Lower leg skin (tissue), 4 donors: ENCODE results near the gene TAF7. TPM values are rescaled to one million over a fixed set of nuclear protein-coding genes. Genes with fewer than 3 reads are reported as not detected.
"Not testable (repeated sequence)": the region's sequence is repeated elsewhere in the genome, so short reads cannot be mapped to it uniquely, and the experiment has no call there.

Experiments
- DNase-seq, 2 donors: peaks; one replicate each; pipeline ENCODE4 v3.0.0-alpha.2; 2019; ENCODE audit warnings: low spot score in 2 of 2
- H3K4me3 ChIP-seq: fragments of 200-600 bp; sonication (generic); 2 replicates; pipeline ENCODE4 v1.5.1; 2017; ENCODE audit warnings: mild to moderate bottlenecking, low read depth; ENCODE audit not compliant: poor library complexity, severe bottlenecking
- CTCF ChIP-seq, 3 donors: fragments of 450-650 bp; IDR thresholded peaks; one replicate each; pipeline ENCODE4 v1.5.1; 2016; ENCODE audit warnings: antibody characterized with exemption in 3 of 3, mild to moderate bottlenecking in 3 of 3, moderate library complexity in 2 of 3
- POLR2A ChIP-seq, 2 donors: fragments of 450-650 bp; IDR thresholded peaks; one replicate each; pipeline ENCODE4 v1.6.1; 2016 to 2017; ENCODE audit warnings: antibody characterized with exemption in 2 of 2, mild to moderate bottlenecking in 1 of 2, moderate library complexity in 1 of 2
- WGBS, 2 donors: methylation state at CpG; one replicate each; pipeline ENCODE4 v1.1.5; 2018; 5-methylcytosine and 5-hydroxymethylcytosine counted together
- intact Hi-C: fragments of 100-400 bp; cut with DNase I; formaldehyde crosslinking; loops from one replicate; pipeline ENCODE4 v1.15.0; 2023; ENCODE audit warnings: low total_unique reads
- total RNA-seq, 4 donors: library from RNA; depleted of rRNA; stranded (reverse); fragments of >200 nt; gene quantifications; one replicate each; pipeline ENCODE4 v1.1.0, GENCODE V29; 2016

Gene TAF7
- total RNA-seq, 4 donors from 2014 or later = 46.9 to 76.0 (median 64.9) TPM

DNA sequence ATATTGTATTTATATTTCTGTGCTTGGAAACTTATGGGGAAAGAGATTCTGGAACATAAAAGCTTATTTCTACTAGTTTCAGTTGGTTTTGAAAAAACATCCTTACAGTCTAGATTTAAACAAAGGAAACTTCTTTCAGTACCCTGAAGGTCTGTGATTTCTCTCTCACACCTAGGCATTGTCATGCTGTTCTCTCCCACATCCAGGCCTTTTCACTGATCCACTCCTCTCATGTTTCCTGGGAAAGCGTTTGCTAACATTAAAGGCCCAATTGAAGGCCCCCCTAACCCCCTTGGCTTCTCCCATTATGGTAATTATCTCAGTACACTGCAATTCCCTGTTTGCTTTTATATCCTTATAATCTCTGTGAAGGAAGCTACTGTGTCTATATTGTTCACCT lies 22.2 kb upstream of the TAF7 start:
- TF ChIP-seq POLR2A (IDR thresholded peaks at IDR 0.05) (no peak), CTCF (IDR thresholded peaks at IDR 0.05) (no peak)
- 18 to 22% methylated on average over 1 of the region's 1 CpG for WGBS, 2 donors
- intact Hi-C loops = no loop called here
- no peak for DNase-seq
- no peak overlapping the region for H3K4me3 ChIP-seq

DNA sequence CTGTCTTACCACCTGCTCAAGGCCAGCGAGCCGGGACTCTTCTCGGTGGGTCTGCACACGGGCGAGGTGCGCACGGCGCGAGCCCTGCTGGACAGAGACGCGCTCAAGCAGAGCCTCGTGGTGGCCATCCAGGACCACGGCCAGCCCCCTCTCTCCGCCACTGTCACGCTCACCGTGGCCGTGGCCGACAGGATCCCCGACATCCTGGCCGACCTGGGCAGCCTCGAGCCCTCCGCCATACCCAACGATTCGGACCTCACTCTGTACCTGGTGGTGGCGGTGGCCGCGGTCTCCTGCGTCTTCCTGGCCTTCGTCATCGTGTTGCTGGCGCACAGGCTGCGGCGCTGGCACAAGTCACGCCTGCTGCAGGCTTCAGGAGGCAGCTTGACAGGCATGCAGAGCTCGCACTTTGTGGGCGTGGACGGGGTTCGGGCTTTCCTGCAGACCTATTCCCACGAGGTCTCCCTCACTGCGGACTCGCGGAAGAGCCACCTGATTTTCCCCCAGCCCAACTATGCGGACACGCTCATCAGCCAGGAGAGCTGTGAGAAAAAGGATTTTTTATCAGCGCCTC lies 20.3 kb upstream of the TAF7 start:
- H3K4me3 ChIP-seq, intact Hi-C loops, DNase-seq: not testable (repeated sequence)
- WGBS, 2 donors = 41 to 66% methylated on average over 27 to 39 of the region's 45 CpGs

GRCh38 chr5:141338538-141339306 lies 18.1 kb upstream of the TAF7 start, which contains the start of gene PCDHGA2:
Gene PCDHGA2 (plus strand): TSS chr5:141338760.
- H3K4me3 ChIP-seq = peak within 1 kb of the TSS; percentile 14

GRCh38 chr5:141332571-141332970 lies 12.0 kb upstream of the TAF7 start:
- intact Hi-C loops, DNase-seq, H3K4me3 ChIP-seq: not testable (repeated sequence)
- 36 to 45% methylated on average over 14 to 34 of the region's 39 CpGs for WGBS, 2 donors

More at GRCh38 chr5:141338538-141339306, 18.1 kb upstream of the TAF7 start, which contains the start of gene PCDHGA2:
- WGBS, 2 donors = 7 to 15% methylated on average over 27 of the region's 27 CpGs
- intact Hi-C loops = no loop called here
- DNase-seq = no peak
- TF ChIP-seq CTCF (IDR thresholded peaks at IDR 0.05) (no peak), POLR2A (IDR thresholded peaks at IDR 0.05) (no peak)

- WGBS, 2 donors = 25 to 27% methylated on average over 21 of the region's 21 CpGs
- intact Hi-C loops = no loop called here
- no peak within 1 kb of the TSS for H3K4me3 ChIP-seq
- DNase-seq = no peak
- no peak for TF ChIP-seq POLR2A (IDR thresholded peaks at IDR 0.05)
- TF ChIP-seq CTCF (IDR thresholded peaks at IDR 0.05) = no peak
Measured at GRCh38 chr5:141330299-141331080, 9.9 kb upstream of the TAF7 start, which contains the start of gene PCDHGA1. Gene PCDHGA1 (plus strand): TSS chr5:141330514.

DNA sequence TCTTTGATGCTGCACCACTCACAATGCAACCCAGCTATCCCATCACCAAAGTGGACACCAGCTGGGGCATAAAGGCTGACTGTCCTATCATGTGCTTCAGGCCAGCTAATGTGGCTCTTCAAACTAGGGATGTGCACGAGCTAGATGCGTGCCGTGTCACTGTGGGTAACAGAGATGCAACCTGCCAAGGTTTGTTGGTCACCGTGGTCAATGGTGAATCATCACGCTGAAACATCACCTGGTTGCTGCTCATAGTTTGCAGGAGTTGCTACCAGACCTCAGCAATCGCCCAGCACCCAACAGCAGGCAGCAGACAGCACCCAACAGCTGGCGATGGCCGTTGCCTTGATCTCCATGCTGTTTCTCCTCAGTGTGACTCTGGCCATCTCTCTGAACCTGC lies 7.6 kb upstream of the TAF7 start:
- TF ChIP-seq CTCF (IDR thresholded peaks at IDR 0.05) (no peak), POLR2A (IDR thresholded peaks at IDR 0.05) (no peak)
- WGBS, 2 donors = 78 to 91% methylated on average over 3 to 8 of the region's 8 CpGs
- no peak overlapping the region for H3K4me3 ChIP-seq
- intact Hi-C loops = no loop called here
- DNase-seq = no peak
